Fibroblast of lung (primary cell): ENCODE data around the gene NTPCR.

Experiments
- EZH2 ChIP-seq: IDR thresholded peaks from 2 replicates; pipeline ENCODE4 v1.5.1; 2012; ENCODE audit warnings: low read length, control low read depth, mild to moderate bottlenecking; ENCODE audit errors: missing control alignments
- TF ChIP-seq, protein P1 (sequence below), 2 donors: IDR thresholded peaks in 1 of 2; conservative IDR thresholded peaks in 1 of 2; 1 replicate in 1 of 2; 2 replicates in 1 of 2; pipeline ENCODE4 v1.5.1; 2011 to 2012; ENCODE audit warnings: low read length in 2 of 2, control low read depth in 1 of 2, inconsistent platforms in 1 of 2, low read depth in 1 of 2, mild to moderate bottlenecking in 1 of 2

- no peak for TF ChIP-seq EZH2
- TF ChIP-seq, protein P1, sequence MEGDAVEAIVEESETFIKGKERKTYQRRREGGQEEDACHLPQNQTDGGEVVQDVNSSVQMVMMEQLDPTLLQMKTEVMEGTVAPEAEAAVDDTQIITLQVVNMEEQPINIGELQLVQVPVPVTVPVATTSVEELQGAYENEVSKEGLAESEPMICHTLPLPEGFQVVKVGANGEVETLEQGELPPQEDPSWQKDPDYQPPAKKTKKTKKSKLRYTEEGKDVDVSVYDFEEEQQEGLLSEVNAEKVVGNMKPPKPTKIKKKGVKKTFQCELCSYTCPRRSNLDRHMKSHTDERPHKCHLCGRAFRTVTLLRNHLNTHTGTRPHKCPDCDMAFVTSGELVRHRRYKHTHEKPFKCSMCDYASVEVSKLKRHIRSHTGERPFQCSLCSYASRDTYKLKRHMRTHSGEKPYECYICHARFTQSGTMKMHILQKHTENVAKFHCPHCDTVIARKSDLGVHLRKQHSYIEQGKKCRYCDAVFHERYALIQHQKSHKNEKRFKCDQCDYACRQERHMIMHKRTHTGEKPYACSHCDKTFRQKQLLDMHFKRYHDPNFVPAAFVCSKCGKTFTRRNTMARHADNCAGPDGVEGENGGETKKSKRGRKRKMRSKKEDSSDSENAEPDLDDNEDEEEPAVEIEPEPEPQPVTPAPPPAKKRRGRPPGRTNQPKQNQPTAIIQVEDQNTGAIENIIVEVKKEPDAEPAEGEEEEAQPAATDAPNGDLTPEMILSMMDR (conservative IDR thresholded peaks at IDR 0.05 in 1 of 2, IDR thresholded peaks at IDR 0.05 in 1 of 2; ENCODE audit: low read depth in 1 of 2, low read length in 2 of 2): no peak
These were observed 49.6 kb upstream of the NTPCR start for GRCh38 chr1:232900818-232901217.
